HEK293 (cell line): ENCODE measurements around the gene CAPN12.

ENCODE experiments used
- SALL2 ChIP-seq: fragments of 450-650 bp; formaldehyde crosslinking; IDR thresholded peaks from 2 replicates; pipeline ENCODE4 v1.5.0; 2017; ENCODE audit warnings: missing biosample characterization, mild to moderate bottlenecking, missing genetic modification characterization, borderline replicate concordance
- ZNF24 ChIP-seq: fragments of 450-650 bp; formaldehyde crosslinking; IDR thresholded peaks from 2 replicates; pipeline ENCODE4 v1.5.1; 2016; ENCODE audit warnings: missing biosample characterization, missing genetic modification characterization

DNA sequence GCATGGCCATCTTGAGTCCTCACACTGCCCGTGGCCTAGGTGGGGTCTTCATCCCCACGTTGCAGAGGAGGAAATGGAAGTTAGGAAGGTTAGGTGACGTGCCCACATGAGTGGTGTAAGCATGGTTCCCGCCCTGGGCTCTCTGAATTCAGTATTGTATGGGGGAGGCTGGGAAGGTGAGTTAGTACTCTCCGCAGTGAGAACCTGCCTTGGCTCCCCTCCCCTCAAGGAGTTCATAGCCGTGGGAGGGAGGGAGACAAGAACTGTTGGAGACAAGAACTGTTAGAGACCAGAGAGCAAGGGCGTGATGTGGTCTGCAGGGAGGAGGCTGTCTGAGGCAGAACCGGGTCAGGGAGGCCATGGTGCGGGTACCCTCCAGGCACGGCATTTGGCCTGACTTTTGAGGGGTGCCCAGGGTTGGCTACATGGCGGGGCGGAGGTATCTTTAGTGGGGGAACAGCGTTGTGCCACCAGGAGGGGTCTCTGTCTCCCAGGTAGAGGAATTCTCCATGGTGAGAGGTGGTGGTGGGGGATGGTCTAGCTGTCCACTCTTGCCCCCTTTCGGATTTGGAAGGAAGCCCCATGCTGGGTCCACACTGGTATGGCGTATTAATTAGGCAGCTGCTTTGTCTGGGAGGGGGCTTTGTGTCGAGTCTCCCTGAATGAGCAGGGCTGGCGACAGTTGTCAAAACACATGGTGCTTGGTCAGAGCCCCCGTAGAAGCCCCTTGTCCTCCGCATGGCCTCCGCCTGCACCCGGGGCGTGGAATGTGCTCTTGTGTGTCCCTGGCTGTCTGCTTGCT, 45.8 kb downstream of the CAPN12 start:
- no peak for TF ChIP-seq SALL2 (tag by site-specific recombination)
- no peak for TF ChIP-seq ZNF24 (tag by site-specific recombination)
